WERI-Rb-1 (cell line): ENCODE results near the gene SPTSSA.

Experiments
- DNase-seq: peaks from one replicate; pipeline ENCODE4 v3.0.0-alpha.2; 2020
- H3K27ac ChIP-seq: fragments of 250-450 bp; sonication (Bioruptor Pico); 2 replicates; pipeline ENCODE4 v1.5.1; 2020; ENCODE audit warnings: mild to moderate bottlenecking, moderate library complexity
- H3K27me3 ChIP-seq: fragments of 250-450 bp; sonication (Bioruptor Pico); 2 replicates; pipeline ENCODE4 v1.5.1; 2021; ENCODE audit warnings: mild to moderate bottlenecking, low read depth, moderate library complexity; ENCODE audit not compliant: insufficient read depth, severe bottlenecking
- H3K36me3 ChIP-seq: fragments of 250-450 bp; sonication (Bioruptor Pico); 2 replicates; pipeline ENCODE4 v1.5.1; 2020; ENCODE audit warnings: mild to moderate bottlenecking, moderate library complexity
- H3K4me3 ChIP-seq: 2 replicates; pipeline ENCODE4 v1.5.1; 2011; ENCODE audit warnings: low read depth, mild to moderate bottlenecking, control low read depth, low read length
- H3K9me3 ChIP-seq: fragments of 250-450 bp; sonication (Bioruptor Pico); 2 replicates; pipeline ENCODE4 v1.5.1; 2021; ENCODE audit warnings: mild to moderate bottlenecking, moderate library complexity; ENCODE audit not compliant: severe bottlenecking
- TF ChIP-seq, protein P1 (sequence below): IDR thresholded peaks from 2 replicates; pipeline ENCODE4 v1.5.1; 2011; ENCODE audit warnings: low read depth, mild to moderate bottlenecking, control low read depth, inconsistent platforms, low read length

Gene SPTSSA

GRCh38 chr14:34409721-34410120 is 52.3 kb downstream of the SPTSSA start:
- DNase-seq: no peak
- Histone ChIP-seq H3K36me3 (no peaks in the 10 kb centered on the region), H3K9me3 (peaks cover 17% of the 10 kb centered on the region), H3K27ac (no peak overlapping the region), H3K4me3 (no peak overlapping the region), H3K27me3 (no peaks in the 10 kb centered on the region)
- TF ChIP-seq, protein P1, sequence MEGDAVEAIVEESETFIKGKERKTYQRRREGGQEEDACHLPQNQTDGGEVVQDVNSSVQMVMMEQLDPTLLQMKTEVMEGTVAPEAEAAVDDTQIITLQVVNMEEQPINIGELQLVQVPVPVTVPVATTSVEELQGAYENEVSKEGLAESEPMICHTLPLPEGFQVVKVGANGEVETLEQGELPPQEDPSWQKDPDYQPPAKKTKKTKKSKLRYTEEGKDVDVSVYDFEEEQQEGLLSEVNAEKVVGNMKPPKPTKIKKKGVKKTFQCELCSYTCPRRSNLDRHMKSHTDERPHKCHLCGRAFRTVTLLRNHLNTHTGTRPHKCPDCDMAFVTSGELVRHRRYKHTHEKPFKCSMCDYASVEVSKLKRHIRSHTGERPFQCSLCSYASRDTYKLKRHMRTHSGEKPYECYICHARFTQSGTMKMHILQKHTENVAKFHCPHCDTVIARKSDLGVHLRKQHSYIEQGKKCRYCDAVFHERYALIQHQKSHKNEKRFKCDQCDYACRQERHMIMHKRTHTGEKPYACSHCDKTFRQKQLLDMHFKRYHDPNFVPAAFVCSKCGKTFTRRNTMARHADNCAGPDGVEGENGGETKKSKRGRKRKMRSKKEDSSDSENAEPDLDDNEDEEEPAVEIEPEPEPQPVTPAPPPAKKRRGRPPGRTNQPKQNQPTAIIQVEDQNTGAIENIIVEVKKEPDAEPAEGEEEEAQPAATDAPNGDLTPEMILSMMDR: no peak

DNA sequence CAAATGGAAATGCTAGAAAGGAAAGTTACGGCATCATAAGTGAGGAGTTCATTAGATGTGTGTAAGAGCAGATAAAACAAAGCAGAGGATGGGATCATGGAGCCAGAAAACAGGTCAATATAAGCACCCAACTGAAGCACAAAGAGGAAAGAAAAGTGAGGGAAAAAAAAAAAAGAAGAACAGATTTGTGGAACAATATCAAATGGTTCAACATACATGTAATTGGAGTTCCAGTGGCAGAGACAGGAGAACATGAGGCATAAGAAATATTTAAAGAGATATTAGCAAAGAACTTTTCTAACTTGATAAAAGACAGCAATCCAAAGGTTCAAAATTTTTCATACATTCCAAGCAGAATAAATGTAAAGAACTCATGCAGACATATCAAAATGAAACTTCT is 54.1 kb downstream of the SPTSSA start:
- peaks cover 15% of the 10 kb centered on the region for H3K9me3 ChIP-seq
- no peak overlapping the region for H3K4me3 ChIP-seq
- no peaks in the 10 kb centered on the region for H3K27me3 ChIP-seq
- H3K36me3 ChIP-seq: no peaks in the 10 kb centered on the region
- H3K27ac ChIP-seq: no peak overlapping the region
- TF ChIP-seq, protein P1: no peak
- DNase-seq: no peak

- Histone ChIP-seq H3K36me3 (no peaks in the 10 kb centered on the region), H3K27me3 (no peaks in the 10 kb centered on the region), H3K9me3 (peaks cover 1% of the 10 kb centered on the region), H3K4me3 (no peak overlapping the region), H3K27ac (no peak overlapping the region)
- TF ChIP-seq, protein P1: no peak
- no peak for DNase-seq
These were observed 57.6 kb downstream of the SPTSSA start for GRCh38 chr14:34404416-34404815.

GRCh38 chr14:34403646-34404045 is 58.4 kb downstream of the SPTSSA start:
- H3K27ac ChIP-seq: no peak overlapping the region
- no peaks in the 10 kb centered on the region for H3K27me3 ChIP-seq
- TF ChIP-seq, protein P1: no peak
- H3K4me3 ChIP-seq: no peak overlapping the region
- no peak for DNase-seq
- no peaks in the 10 kb centered on the region for H3K36me3 ChIP-seq
- no peaks in the 10 kb centered on the region for H3K9me3 ChIP-seq

DNA sequence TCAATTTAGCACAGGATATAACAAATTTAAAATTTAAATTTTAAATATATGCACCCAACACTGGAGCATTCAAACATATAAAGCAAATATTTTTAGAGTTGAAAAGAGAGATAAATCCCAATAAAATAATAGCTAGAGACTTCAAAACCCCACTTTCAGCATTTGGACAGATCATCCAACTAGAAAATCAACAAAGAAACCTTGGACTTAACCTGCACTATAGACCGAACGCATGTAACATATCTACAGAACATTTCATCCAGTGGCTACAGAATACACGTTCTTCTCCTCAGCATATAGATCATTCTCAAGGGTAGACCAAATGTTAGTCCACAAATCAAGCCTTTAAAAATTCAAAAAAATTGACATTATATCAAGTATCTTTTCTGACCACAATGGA is 64.0 kb downstream of the SPTSSA start:
- TF ChIP-seq, protein P1: no peak
- H3K9me3 ChIP-seq: no peaks in the 10 kb centered on the region
- H3K4me3 ChIP-seq: no peak overlapping the region
- H3K36me3 ChIP-seq: no peaks in the 10 kb centered on the region
- no peak overlapping the region for H3K27ac ChIP-seq
- no peak for DNase-seq
- H3K27me3 ChIP-seq: no peaks in the 10 kb centered on the region

GRCh38 chr14:34387974-34388516 is 74.0 kb downstream of the SPTSSA start:
- no peak overlapping the region for H3K4me3 ChIP-seq
- no peak overlapping the region for H3K27ac ChIP-seq
- no peaks in the 10 kb centered on the region for H3K27me3 ChIP-seq
- H3K36me3 ChIP-seq: no peaks in the 10 kb centered on the region
- DNase-seq: no peak
- H3K9me3 ChIP-seq: no peaks in the 10 kb centered on the region
- TF ChIP-seq, protein P1: no peak
